GM12875 (cell line): ENCODE results near the gene TNXB.
A peak's percentile ranks its signal among the peaks of the same experiment; 100 is the strongest.
"Not testable (repeated sequence)": the region's sequence is repeated elsewhere in the genome, so short reads cannot be mapped to it uniquely, and the experiment has no call there.

Experiments used
- H3K4me3 ChIP-seq: one replicate; pipeline ENCODE4 v1.5.1; 2011; ENCODE audit warnings: low read depth, low read length, control low read depth
- TF ChIP-seq, protein P1 (sequence below): IDR thresholded peaks from 2 replicates; pipeline ENCODE4 v1.5.1; 2011; ENCODE audit warnings: low read depth, mild to moderate bottlenecking, control low read depth, inconsistent platforms, low read length, moderate library complexity, borderline replicate concordance; ENCODE audit not compliant: insufficient read depth

The TNXB gene

DNA sequence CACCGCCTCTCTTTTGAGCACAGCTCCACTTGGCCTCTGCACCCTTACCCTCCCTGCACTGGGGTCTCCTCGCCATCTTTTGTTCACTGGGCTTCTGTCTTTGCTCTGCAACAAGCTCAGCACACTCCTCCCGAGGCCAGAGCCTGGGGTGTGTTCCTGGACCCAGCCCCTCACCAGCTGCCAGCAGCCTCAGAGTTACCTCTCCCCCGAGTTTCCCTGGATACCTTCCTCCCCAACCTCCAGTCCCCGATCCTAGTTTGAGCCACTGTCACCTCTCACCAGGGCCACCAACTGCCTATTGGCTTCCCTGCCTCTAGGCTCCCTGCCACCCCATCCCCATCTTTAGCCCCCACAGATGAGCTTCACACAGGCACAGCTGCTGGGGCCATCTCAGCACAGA is 58.6 kb downstream of the TNXB start:
- TF ChIP-seq, protein P1, sequence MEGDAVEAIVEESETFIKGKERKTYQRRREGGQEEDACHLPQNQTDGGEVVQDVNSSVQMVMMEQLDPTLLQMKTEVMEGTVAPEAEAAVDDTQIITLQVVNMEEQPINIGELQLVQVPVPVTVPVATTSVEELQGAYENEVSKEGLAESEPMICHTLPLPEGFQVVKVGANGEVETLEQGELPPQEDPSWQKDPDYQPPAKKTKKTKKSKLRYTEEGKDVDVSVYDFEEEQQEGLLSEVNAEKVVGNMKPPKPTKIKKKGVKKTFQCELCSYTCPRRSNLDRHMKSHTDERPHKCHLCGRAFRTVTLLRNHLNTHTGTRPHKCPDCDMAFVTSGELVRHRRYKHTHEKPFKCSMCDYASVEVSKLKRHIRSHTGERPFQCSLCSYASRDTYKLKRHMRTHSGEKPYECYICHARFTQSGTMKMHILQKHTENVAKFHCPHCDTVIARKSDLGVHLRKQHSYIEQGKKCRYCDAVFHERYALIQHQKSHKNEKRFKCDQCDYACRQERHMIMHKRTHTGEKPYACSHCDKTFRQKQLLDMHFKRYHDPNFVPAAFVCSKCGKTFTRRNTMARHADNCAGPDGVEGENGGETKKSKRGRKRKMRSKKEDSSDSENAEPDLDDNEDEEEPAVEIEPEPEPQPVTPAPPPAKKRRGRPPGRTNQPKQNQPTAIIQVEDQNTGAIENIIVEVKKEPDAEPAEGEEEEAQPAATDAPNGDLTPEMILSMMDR = no peak
- no peak overlapping the region for H3K4me3 ChIP-seq

DNA sequence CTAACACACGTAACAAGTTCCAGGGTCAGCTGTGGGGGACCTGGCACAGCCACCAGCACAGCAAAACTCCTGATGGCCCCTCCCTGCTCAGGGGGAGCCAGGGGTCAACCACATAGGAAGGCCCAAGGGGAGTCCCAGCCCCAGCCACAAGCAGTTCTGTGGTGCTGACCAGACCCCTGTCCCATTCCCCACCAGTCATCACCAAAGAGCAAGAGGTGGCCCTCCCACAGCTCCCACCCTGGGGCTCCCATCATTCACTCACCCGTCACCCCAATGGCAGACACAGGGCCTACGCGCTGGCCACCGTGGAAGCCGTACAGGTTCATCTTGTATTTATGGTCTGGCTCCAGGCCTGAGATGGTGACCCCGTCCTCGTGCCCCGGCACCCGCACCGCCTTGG is 59.4 kb downstream of the TNXB start:
- not testable (repeated sequence) for H3K4me3 ChIP-seq

DNA sequence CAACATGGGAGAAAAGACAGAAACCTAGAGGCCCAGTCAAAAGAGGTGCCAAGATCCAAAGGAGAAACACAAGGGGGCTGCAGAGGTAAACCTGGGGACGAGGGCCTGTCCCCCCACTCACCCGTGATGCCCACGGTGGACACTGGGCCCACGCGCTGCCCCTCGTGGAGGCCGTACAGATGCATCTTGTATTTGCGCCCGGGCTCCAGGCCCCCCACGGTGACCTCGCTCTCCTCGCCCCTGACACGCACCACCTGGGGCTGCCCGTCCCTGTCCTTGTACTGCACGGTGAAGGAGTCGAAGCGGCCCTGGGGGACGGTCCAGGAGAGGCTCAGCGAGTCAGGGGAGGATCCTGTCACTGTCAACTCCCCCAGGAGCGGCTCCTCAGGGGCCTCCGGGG is 60.0 kb downstream of the TNXB start:
- not testable (repeated sequence) for H3K4me3 ChIP-seq

DNA sequence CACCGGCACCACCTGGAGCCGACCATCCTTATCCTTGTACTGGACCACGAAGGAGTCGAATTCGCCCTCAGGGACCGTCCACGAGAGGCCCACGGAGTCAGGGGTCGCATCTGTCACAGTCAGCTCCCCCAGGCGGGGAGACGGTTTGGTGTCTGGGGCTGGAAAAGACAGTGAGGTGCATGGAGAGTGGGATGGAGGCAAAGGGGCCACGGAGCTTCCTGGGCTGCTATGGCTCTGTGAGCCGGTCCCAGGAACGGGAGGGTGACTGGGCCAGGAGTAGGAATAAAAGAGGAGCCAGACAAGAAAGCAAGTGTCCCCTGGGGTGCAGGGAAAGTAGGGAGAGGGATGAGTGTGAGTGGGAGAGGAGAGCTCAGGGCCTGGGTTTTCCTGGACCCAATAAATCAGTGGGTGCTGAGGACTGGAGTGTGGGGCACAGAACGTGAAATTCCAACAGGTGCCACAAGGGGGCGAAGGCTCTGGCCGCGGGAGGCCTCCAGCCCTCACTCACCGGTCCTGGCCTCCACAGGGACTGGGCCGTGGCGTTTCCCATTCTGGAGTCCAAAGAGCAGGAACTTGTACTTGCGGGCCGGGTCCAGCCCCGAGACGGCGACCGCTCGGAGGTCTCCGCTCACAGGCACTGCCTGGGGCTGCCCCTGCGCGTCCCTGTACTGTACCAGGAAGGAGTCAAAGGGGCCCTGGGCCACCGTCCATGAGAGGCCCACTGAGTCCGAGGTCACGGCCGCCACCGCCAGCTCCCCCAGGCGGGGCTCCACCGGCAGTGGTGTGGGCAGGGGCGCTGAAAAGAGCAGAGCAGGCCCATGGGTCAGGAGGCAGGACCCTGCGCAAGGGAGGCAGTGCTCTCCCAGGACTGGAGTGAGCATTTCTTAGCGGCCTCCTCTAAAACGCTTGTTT is 61.0 kb downstream of the TNXB start:
- no peak overlapping the region for H3K4me3 ChIP-seq
- TF ChIP-seq, protein P1 = peak; percentile 87

DNA sequence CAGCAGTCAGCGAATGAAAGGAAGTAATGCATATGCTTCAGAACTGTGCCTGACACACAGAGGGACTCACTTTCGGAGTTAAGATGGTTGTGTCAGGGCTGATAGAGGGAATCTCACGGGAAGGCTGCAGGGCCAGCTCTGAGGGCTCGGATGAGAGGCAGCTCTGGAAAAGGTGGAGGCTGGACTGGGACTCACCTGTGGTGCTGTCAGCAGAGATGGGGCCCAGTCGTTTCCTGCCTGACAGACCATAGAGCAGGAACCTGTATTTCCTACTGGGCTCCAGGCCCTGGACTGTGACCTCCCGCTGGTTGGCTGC is 61.6 kb downstream of the TNXB start:
- H3K4me3 ChIP-seq = no peak overlapping the region
- TF ChIP-seq, protein P1 = no peak

DNA sequence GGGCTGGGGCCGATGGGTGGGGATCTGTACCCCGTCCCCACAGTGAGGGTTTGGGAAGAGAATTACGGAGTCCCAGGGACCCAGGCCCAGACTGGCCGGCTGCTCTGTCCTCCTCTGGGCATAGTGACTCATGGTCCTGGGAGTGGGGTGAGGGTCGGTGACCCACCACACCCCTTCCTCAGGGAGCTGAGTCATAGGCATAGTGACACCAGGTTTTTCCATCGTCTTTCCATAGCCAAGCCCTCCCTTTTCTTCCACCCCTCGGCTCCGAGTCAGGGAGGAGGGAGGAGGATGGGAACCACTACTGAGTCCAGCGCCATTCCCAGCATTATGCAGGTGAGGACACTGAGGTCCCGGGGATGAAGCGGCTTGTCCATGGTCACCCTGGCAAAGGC is 62.1 kb downstream of the TNXB start:
- TF ChIP-seq, protein P1 = no peak
- H3K4me3 ChIP-seq = no peak overlapping the region

DNA sequence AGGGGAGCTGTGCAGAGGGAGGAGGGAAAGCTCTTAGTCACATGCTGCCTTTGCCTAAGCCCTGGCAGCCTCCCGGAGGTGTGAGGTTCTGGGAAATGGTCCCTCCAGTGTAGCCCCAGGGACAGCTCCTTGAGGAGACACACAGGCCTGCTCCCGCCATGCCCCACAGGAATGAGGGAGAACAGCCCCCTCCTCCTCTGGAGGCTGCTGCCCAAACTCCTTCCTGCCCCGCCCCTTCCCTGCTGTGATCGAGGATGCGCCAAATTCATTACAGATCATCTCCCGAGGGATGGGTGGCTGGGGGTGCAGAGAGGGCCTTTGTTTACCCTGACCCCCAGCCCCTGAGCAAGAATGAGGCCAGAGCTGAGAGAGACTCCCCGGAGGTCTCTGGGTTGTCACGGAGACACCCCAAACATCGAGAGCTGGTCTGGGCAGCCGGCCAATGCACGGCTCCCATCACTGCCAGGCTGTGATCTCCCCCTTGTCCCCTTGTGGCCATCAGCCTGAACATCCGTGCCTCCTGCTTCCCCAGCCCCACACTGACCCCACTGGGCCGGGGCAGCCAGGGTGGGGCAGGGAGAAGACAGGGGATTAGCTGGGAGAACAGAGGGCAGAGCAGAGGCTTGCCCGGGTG is 62.6 kb downstream of the TNXB start:
- no peak overlapping the region for H3K4me3 ChIP-seq
- TF ChIP-seq, protein P1 = no peak

DNA sequence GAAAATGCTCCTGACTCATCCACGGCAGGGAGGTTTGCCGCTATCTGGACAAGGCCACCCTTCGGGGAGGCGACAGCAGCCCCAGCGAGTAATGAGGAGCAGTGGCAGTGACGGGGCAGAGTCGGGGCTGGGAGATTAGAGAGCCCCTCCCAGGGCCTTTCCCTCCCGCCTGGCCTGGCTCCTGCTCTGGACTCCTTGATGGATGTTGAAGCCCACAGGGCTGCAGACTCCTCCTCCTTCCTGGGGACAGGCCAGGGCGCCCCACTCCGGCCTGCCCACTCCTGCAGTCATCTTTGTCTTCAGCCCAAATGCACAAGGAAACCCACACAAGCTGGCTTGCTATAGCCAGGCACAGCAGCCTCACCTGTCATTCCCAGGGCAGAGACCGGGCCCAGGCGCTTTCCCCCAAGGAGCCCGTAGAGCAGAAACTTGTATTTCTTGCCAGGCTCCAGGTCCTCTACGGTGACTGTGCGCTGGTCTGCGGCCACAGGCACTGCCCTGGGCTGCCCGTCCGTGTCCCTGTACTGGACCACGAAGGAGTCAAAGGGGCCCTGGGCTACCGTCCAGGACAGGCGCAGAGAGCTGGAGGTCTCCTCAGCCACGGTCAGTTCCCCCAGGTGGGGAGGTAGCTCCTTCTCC is 63.2 kb downstream of the TNXB start:
- H3K4me3 ChIP-seq = no peak overlapping the region
- TF ChIP-seq, protein P1 = no peak

DNA sequence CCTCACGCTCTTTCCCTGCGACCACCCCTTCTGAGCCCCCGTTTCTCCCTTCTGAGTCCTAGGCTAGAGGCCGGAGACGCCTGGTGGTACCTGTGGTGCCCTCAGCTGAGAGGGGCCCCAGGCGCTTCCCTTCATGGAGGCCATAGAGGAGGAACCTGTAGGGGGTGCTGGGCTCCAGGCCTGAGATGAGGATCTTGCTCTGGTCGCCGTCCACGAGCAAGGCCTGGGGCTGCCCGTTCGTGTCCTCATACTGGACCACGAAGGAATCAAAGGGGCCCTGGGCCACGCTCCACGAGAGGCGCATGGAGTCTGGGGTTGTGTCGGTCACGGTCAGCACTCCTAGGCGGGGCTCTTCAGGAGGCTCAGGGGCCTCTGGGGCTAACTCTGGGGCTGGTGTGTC is 64.2 kb downstream of the TNXB start:
- H3K4me3 ChIP-seq = not testable (repeated sequence)

DNA sequence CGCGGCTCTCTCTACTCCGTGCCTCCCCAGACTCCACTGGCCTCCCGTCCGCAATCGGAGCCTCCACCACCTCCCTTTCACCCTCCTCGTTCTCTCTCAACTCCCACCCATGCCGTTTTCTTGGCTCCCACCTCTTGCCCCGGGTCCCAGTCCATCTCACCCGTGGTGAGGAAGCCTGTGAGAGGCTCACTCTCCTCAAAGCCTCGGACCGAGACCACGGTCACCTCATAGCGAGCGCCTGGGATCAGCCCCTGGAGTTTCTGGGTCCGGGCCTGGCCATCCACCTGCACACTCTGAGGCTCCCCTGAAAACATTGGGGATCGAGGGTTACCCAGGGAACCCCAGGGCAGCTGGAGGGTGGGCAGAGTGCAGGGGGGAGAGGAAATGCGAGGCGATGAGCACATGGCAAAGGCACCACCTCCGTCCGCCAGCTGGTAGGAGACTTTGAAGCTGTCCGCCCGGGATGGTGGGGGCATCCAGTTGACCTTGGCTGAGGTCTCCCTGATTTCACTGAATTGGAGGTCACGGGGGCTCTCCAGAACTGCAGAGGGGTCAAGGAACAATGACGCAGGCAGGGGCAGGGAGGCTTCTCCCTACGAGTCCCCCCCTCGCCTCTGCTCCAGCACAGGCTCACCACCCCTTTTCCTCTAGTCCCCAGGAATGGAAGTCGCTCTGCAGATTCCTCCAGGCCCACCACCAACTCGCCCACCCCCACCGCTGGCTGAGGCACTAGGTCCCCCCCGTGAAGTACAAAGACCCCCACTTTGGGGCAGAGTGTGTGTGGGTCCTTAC is 65.4 kb downstream of the TNXB start:
- not testable (repeated sequence) for H3K4me3 ChIP-seq

DNA sequence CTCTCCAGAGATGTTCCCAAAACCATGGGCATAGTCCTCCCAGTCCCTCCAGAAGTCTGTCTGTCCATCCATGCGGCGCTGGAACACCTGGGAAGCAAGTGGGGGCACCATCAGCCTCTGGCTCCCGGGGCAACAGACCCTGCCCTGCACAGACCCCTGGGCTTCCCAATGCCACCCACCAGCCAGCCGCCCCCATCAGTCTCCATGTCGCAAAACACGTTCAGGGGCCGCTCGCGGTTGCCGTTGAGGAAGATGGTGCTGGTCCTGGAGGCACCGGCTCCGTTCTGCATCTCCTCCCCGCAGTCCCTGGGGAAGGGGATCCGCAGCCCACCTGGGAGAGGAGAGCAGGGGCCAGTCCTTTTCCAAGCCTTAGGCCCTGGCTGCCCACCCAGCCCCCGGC is 66.9 kb downstream of the TNXB start:
- H3K4me3 ChIP-seq = not testable (repeated sequence)

DNA sequence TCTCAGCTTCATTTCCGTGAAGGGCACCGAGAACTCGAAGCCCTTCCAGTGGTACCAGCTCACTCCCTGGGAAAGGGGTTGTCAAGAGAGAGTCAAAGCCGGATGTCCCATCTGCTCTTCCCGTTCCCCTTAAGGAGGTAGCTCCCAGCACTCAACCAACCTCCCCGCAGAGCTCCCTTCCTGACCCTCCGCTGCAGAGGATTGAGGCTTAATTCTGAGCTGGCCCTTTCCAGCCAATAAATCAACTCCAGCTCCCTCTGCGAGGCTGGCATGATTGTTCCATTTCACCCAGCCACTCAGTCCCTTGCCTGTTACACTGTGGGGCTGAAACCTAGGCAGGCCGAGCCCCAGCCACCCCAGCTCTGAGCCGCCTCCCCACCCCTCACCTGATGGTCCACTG is 67.8 kb downstream of the TNXB start:
- H3K4me3 ChIP-seq = not testable (repeated sequence)
